OCI-LY3 (cell line): ENCODE measurements around the gene SNX13.

Source experiments
- EZH2phosphoT487 ChIP-seq: fragments of 200-600 bp; shearing (Covaris generic); IDR thresholded peaks from 2 replicates; pipeline ENCODE4 v1.6.1; 2018; ENCODE audit warnings: antibody characterized with exemption, mixed run types, low read depth
- TF ChIP-seq, protein P1 (sequence below): fragments of 200-600, 300-600 bp; sonication (generic); IDR thresholded peaks from 2 replicates; pipeline ENCODE4 v1.5.1; 2014; ENCODE audit warnings: antibody characterized with exemption, low read length, low read depth

- TF ChIP-seq, protein P1, sequence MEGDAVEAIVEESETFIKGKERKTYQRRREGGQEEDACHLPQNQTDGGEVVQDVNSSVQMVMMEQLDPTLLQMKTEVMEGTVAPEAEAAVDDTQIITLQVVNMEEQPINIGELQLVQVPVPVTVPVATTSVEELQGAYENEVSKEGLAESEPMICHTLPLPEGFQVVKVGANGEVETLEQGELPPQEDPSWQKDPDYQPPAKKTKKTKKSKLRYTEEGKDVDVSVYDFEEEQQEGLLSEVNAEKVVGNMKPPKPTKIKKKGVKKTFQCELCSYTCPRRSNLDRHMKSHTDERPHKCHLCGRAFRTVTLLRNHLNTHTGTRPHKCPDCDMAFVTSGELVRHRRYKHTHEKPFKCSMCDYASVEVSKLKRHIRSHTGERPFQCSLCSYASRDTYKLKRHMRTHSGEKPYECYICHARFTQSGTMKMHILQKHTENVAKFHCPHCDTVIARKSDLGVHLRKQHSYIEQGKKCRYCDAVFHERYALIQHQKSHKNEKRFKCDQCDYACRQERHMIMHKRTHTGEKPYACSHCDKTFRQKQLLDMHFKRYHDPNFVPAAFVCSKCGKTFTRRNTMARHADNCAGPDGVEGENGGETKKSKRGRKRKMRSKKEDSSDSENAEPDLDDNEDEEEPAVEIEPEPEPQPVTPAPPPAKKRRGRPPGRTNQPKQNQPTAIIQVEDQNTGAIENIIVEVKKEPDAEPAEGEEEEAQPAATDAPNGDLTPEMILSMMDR, result no peak
- no peak for TF ChIP-seq EZH2phosphoT487
These were observed 61.7 kb downstream of the SNX13 start for GRCh38 chr7:17878627-17879026.
